ENCODE measurements around the gene TECPR1.

Gene TECPR1

DNA sequence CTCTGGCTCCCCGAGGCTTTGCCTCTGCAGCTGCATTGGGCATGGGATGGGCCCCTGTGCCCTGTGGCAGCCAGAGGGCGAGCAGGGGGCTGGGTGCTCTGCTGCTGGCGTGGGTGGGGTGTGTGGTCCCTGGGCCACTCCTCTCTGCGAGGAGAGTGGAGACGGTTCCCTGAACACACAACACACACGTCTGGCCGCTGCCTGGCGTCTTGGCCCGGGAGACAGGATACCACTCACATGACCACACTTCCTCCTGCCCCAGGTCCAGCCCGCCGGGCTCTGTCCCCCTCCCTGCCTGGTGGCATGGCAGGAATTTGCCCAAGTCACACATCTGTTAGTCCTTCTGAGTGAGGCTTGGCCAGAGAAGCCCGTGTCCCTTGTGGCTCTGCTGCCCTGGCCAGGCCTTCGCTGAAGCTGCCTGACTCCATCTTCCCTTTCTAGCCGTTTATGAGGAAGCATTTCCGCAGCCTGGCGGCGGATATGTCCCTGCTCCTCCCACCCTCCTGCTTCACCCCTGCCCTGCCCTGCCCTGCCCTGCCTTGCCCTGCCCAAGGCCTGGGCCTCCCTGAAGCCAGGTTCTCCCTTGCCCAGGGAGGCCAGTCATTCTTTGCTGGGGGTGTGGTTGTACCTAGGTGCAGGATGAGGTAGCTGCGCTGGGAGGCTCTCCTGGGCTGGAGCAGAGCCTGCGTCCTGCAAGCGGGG lies 32.5 kb upstream of the TECPR1 start:
- DNase-seq = peak; percentile 93

DNA sequence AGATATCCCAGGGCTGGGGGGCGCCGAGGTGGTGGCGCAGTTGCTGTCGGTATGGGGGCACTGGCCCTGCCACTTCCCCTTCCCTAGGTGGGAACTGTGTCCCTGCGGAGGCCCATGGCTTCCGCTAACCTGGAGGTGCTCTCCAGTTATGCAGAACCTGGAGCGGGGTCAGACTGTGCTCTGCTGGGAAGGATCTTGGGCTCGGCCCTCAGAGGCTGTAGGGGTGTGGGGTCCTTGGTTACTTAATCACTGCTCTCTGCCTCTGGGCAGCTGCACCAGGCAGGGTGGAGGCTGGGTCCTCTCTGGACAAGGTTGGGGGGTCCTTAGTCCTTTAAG lies 31.8 kb upstream of the TECPR1 start:
- DNase-seq = no peak

DNA sequence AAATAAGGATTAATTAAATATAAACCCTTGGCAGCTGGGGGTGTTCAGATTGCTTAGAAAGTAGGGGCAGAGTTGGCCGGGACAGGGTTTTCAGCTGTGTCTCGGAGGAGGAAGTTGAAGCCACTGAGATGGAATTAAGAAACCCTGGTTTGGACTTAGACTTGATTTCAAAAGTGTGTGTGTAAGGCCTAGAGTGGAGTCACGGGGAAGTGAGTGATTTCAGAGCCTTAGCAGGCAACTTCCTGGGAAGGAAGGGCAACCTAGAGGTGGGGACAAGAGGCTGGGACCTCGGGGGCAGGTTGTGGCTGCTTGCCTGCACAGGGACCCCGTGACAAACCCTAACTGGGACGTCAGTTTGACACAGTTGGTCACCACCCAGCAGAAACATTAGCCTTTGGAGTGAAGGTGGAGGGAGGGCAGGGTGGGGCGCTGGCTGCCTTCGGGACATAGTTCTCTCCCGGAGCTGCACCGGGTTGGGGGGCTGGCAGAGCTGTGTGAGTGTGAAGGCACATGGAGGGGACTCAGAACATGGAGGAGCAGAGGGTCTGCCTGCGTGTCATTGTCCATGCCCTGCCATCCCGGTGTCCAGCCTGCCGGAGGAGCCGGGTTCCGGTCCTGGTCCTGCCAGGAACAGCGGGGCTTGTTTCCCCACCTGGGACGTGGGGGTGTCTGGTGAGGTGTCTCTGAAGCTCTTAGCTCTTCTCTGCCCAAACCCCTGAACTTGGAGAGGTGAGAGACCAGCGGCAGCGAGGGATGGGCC lies 31.3 kb upstream of the TECPR1 start:
- no peak for DNase-seq

DNA sequence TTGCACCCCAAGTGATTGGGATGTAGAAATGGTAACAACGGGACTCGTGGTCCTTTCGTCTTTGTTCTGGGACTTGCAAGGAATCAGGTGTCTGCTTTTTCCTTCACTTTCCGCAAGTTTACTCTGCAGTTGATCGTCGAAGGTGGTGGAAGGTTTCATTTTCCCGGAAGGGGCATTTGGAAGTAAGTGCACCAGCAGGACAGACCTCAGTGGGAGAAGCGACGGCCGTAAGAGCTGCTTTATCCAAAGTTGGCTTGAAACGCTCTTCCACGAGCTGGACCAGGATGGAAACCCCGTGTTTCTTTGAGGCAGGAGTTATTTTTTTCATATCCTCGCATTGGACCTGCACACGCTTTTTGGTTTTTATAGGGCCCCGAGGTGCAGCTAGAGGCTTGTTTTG lies 30.7 kb upstream of the TECPR1 start:
- DNase-seq = no peak

DNA sequence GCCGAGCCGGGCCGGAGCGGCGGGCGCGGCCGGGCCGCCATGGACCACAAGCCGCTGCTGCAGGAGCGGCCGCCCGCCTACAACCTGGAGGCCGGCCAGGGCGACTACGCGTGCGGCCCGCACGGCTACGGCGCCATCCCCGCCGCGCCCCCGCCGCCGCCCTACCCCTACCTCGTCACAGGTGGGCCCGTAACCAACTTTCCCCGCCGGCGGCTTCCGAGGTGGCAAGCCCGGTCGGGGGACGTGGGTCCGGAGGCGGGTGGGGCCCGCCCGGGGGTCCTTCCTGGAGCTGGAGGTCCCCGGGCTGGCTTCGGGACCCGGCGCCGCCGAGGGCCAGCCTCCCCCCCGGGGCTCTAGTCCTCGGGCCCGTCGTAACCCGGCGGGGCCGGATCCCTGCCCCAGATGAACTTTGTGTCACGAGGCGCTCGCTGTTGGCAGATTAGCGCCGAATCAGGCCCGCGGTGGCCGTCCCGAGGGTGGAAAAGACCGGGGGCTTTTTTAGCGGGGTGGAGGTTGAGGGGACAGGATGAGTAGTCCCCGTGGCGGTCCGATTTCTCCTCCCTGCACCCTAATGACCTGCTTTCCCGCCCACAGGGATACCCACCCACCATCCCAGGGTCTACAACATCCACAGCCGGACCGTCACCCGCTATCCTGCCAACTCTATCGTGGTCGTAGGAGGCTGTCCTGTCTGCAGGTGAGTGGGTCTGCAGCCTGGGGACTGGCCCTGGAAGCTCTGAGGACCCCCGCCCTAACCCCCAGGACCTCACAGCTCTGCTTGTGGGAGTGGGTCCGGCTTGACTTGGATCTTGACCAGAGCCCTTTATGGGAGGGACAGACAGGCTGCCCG lies 29.9 kb upstream of the TECPR1 start:
- no peak for DNase-seq

DNA sequence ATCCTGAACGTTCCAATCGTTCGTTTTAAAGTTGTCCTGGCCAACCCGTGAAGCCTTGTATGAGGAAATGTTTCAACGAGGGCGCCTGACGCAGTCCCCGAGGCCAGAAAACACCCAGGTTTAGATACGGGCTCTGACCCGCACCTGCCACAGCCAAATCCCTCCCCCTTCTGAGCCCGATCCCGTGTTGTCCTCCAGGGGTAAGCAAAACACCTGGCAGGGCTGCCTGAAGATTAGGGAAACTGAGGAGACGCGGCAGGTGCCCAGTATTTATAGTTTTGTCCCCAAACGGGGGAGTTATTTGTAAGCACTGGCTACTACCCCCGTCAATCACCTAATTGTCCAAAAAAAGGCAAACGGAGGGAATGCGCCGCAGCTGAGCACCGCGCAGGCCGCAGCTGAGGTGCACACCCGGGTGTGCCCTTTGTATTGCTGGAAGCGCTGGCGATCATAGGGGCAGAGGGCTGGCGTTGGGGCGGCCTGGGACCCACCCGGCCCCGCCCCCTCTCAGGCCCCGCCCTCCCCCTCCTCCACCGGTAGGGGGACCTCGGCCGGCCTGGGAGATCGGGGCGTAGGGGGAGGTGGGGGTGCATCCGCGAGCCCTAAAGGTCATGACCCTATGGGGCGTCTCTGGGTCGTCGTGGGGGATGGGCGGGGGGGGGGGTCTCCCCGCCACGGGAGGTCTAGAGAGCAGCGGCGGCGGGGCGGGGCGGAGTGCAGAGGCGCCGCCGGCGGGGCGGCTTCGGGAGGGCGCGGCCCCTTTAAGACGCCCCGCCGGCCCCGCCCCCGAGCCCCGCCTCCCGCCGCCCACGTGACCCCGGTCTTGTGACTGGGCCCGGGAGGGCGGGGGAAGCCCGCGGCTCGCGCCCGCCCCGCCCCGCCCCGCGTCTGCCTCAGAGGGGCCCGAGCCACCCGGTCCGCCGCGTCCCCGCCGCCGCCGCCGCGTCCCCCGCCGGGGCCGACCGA lies 29.0 kb upstream of the TECPR1 start, which contains the start of gene BRI3:
TSS of gene BRI3 (plus strand) at position 896 of the 966 bp plus-strand sequence. CDS start 110 bp downstream, outside the sequence.
- DNase-seq = peak; percentile 94

DNA sequence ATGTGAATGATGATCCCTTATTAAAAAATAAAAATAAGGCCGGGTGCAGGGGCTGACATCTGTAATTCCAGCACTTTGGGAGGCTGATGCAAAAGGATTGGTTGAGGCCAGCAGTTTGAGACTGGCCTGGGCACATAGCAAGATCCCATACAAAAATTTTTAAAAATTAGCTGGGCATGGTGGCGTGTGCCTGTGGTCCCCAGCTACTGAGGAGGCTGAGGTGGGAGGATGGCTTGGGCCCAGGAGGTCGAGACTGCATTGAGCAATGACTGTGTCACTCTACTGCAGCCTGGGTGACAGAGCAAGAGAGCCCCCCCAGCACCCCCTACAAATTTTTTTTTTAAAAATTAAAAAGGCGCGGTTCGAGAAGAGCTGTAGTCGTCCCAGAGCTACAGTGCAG lies 28.3 kb upstream of the TECPR1 start:
- DNase-seq = no peak

DNA sequence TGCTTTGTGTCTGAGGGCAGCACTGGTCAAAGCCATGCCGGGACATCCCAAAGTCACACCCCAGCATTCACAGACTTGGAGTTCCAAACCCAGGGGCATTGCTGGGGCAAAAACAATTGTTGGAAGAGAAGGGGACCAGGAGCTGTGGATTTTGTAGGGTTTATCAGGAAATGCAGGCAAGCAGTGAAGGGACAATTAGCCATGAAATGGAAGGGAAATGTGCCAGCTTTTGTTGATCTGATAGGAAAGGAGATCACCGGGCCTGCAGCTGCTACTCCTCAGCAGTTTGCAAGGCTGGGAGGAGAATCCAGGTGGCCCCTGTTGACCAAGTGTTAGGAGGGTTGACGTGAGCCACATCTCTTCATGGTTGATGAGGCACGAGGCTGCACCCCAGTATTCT lies 26.9 kb upstream of the TECPR1 start:
- no peak for DNase-seq

DNA sequence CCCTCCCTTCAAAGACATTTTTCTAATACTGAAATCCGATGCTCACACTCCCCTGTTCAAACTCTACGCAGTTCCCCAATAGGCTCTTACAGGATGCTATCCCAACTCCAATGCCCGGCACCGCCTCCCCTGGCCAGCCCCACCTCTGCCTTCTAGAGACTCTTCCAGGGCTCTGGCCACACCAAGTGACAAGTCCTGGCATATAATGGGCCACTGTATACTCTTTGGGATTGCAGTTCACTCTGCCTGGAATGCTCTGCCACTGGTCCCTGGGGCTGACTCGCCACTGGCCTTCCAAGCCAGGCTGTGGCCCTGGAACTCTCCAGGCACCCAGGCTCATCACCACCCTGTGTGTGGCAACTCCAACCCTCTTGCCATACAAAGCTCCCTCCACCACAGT lies 26.4 kb upstream of the TECPR1 start:
- DNase-seq = no peak

DNA sequence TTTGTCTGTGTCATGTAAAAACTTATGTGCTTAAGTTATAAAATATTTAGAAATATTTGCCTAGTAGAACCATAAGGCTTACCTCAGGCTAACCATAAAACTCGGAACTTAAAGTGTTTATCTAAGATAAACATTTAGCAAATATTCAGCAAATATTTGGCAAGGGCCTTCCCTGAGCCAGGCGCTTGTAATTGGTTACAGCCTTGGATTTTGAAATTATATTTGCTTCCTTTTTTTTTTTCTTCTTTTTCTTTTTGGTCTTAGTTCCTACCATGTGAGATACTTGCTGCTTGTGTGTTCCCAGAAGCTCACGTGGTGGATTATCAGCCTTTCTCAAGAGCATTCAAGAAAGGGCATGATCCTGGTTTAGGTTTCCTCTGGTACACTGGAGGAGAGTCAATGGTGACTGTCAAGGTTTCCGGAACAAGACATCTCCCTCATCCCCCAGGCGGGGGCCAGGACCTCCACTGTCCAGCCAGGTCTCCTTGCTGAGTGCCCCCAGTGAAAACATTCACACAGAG lies 24.3 kb upstream of the TECPR1 start:
- no peak for DNase-seq

DNA sequence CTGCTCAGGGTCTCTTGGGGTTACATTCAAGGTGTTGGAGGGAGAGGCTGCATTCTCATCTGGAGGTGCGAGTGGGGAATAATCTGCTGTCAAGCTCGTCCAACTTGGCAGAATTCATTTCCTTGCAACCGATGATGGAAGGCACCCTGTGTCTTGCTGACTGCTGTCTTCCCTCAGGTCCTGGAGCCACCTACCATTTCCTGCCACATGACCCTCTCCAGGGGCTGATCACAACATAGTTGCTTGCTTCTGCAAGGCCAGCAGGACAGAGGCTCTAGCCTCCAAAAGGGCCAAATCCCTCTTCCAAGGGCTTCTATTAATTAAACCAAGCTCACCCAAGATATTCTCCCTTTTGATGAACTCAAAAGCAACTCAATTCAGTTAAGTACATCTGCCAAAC lies 15.3 kb upstream of the TECPR1 start:
- no peak for DNase-seq

DNA sequence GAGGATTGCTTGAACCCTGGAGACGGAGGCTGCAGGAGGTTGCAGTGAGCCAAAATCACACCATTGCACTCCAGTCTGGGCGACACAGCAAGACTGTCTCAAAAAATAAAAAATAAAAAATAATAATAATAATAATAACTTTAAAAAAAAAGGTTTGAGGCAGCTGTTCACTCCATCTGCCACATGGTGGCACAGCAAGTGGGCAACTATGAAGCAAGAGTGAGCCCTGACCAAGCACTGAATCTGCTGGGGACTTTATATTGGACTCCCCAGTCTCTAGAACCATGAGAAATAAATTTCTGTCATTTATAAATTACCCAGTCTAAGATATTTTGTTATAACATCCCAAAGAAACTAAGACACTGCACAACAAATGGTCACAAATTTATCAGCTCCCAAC lies 14.8 kb upstream of the TECPR1 start:
- no peak for DNase-seq

DNA sequence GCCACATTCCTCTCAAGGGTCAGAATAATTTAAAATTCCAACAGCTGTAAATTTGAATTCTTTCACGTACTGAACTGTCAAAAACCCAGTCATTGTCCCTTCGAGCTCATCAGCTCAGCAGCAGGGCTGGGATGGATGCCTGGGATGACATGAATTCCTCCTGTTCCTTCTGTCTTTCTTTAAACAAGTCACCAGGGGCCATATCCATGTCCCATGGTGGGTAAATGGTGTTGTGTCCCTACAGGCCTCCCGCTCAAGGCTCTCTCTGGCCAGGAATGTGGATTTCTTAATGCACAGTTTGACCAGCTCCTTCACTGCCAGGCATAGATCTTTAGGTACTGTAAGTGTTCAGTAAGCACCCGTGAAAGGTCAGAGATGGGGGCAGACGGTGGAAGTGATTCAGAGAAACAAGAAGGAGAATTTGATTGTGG lies 13.8 kb upstream of the TECPR1 start:
- peak; percentile 94 for DNase-seq

DNA sequence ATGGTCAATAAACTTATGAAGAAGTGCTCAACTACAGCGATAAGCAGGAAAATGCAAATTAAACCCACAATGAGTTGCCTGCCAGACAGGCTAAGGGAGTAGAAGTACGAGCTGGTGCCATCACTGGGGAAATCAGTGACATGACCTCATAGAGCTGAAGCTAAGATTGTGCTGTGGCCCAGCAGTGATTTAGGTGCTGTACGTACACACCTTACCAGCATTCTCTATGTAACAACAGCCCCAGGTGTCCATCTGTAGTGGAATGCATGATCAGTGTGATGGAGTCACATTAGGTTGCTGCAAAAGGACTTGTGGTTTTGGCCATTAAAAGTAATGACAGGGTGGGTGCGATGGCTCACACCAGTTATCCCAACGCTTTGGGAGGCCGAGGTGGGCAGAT lies 5.7 kb upstream of the TECPR1 start:
- no peak for DNase-seq

DNA sequence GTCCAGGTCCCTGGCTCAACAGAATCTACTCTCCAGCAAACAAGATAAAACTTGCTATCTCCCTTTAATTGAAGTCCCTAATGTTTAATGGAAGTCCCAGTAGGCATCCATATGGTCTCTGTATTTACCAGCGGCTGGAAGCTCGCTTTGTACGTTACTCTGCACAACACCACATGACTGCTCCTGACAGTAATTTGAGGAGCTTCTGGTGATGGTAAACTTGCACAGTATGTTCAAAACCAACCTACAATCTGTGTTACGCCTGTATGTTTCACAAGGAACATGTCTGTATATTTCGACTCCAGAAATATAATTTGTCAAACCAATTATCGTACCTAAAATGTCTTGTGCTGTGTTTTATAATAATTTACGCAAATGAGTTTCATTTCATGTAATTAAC lies 4.4 kb upstream of the TECPR1 start:
- no peak for DNase-seq

DNA sequence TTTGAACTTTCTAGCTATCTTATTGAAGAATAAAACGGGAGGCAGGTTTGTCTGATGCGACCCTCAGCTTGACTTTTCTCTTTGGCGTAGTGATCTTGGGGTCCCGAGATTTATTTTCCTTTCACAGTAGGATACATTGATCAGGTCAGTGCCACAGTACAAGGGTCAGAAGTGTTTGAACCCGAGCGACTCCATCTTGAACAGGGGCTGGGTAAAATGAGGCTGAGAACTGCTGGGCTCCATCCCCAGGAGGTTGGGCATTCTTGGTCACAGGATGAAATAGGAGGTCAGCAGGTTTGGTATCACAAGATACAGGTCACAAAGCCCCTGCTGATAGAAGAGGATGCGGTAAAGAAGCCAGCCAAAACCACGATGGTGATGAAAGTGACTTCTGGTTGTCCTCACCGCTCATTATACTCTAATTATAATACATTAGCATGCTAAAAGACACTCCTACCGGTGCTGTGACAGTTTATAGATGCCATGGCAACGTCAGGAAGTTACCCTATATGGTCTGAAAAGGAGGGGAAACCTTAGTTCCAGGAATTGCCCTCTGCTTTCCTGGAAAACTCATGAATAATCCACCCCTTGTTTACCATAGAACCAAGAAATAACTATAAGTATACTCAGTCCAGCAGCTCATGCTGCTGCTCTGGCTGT lies 3.0 kb upstream of the TECPR1 start:
- no peak for DNase-seq

DNA sequence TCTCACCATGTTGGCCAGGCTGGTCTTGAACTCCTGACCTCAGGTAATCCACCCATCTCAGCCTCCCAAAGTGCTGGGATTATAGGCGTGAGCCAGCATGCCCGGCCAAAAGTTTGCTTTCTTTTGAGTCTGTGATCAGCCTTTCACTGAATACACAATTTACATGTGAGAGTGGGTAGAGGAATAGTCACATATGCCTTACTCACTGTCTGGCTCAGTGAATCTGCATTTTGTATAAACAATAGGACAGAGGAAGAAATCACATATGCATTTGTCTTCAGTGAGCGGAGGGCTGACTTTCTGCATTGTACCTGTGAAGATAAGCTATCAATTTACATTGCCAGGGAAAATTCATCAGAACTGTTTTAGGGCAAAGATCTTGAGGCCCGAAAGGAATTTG lies 2.5 kb upstream of the TECPR1 start:
- DNase-seq = no peak

DNA sequence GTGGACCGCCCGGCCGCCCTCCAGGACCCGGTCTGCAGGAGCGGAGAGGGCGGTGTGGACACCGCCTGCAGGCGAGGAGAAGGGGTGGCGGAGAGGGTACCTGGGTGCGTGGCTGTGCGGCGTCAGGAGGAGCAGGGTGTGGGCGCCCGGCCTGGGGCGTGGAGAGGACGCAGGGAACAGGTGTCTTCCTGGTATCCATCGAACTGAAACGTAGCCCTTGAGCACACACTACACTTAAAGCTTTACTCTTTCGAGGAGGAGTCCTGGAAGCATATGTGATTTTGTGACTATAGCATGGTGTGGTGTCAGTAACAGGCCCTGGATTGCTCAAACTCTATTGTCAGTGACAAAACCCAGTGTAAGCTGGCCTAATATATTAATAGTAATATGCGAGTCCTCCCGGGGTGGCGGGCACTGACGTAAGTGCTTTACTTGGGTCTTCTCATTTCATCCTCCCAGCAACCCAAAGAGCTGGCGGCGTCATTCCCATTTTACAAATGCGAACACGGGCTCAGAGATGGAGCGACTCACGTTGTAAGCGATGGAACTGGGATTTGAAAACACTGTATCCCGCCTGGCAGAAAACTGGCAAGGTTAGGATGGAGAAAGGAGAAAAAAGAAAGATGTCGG lies 508 bp upstream of the TECPR1 start:
- DNase-seq = no peak

DNA sequence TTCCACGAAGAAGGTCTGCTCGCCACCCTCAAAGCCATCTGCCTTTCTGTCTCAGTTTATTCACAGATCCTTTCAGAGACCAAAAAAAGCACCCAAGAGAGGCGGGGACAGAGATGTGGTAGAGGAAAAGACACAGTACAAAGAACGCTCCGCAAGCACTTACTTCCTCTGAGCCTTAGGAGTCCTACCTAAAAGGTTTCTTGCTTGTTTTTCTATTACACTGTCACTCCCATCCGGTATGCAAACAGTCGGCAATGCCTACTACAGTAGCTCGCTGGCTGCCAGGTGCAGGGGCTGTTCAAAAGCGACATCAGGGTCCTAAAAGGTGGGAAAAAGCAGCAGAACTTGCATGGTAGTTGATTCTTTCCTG lies 816 bp downstream of the TECPR1 start:
- no peak for DNase-seq

DNA sequence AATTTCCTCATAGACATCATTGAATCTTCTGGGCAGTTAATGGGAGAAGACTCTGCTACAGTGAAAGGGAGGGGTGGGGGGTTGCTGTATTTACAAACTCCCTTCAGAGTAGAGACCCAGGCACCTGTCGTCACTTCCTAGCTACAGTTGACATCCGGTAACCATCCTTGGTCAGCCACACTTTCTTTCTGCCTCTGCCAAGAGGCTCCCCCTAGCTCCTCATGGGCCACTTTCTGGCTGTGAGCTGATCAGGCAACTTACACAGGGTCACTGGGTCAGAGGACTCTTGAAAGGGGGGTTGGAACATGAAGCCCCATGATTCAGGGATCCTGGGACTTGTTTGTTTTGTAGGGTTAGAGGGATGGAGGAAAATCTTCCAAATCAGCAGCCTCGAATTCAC lies 1.2 kb downstream of the TECPR1 start:
- no peak for DNase-seq

DNA sequence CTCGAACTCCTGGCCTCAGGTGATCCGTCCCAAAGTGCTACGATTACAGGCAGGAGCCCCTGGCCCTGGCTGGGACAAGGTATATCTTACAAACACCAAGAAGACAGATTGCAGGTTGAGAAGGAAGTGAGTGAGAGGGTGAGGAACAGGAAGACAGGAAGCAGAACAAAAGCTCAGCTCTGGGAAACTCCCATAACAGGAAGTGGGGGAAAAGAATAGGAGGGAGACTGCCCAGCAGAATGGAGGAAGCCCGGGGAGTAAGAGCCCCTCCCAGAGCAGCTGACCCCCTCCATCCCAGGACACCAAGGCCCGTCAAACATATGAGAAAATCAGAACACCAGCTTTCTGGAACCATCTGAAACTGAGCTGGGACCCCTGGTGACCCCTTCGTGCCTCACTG lies 2.9 kb downstream of the TECPR1 start:
- DNase-seq = no peak

Measured in islet precursor cell (in vitro differentiated cells).